CD4-positive, alpha-beta T cell (primary cell): ENCODE data around the gene PUS7. TPM values are rescaled to one million over a fixed set of nuclear protein-coding genes. Genes with fewer than 3 reads are reported as not detected.

Experiments
- ATAC-seq: fragments of 200-7000 bp; cut with Tn5 transposase; one replicate; pipeline ENCODE4 v1.10.0; 2022; ENCODE audit warnings: mild to moderate bottlenecking; ENCODE audit not compliant: poor library complexity
- CTCF ChIA-PET: fragments of 350-600 bp; sonication (Branson Sonifier 250); formaldehyde crosslinking; loops from one replicate; lab custom pipeline; 2021; ENCODE audit warnings: antibody characterized with exemption, inconsistent platforms; lab: Charles Lee
- POLR2A ChIA-PET: fragments of 350-600 bp; sonication (Branson Sonifier 250); formaldehyde crosslinking; loops from one replicate; lab custom pipeline; 2021; ENCODE audit warnings: antibody characterized with exemption, inconsistent platforms; lab: Charles Lee
- DNase-seq, 14 experiments: peaks; one replicate each; pipeline ENCODE4 v3.0.0-alpha.2; 2013 to 2020; ENCODE audit warnings: mixed read lengths in 2 of 14
- H3K27ac ChIP-seq, 2 donors: one replicate each; pipeline versions ENCODE4 v1.5.1 to v1.7.0; 2013; ENCODE audit warnings: low read length in 2 of 2, low read depth in 1 of 2, mild to moderate bottlenecking in 1 of 2
- H3K27me3 ChIP-seq, 2 experiments: 1 replicate in 1 of 2; 2 replicates in 1 of 2; pipeline versions ENCODE4 v1.6.1 to v1.7.0; 2013; ENCODE audit warnings: low read length in 2 of 2, control low read depth in 1 of 2, mild to moderate bottlenecking in 1 of 2, moderate library complexity in 1 of 2; ENCODE audit not compliant: insufficient read depth in 2 of 2, control insufficient read depth in 1 of 2
- H3K36me3 ChIP-seq: one replicate; pipeline ENCODE4 v1.6.1; 2013; ENCODE audit warnings: low read length, control low read depth; ENCODE audit not compliant: insufficient read depth
- H3K4me1 ChIP-seq: one replicate; pipeline ENCODE4 v1.6.1; 2013; ENCODE audit warnings: low read length, control low read depth; ENCODE audit not compliant: insufficient read depth
- H3K4me3 ChIP-seq: one replicate; pipeline ENCODE4 v1.5.1; 2013; ENCODE audit warnings: mild to moderate bottlenecking, low read length, moderate library complexity
- H3K9me3 ChIP-seq, 2 experiments: 1 replicate in 1 of 2; 2 replicates in 1 of 2; pipeline versions ENCODE4 v1.6.1 to v1.7.0; 2013; ENCODE audit warnings: low read length in 2 of 2, mild to moderate bottlenecking in 2 of 2, control low read depth in 1 of 2, moderate library complexity in 1 of 2; ENCODE audit not compliant: control insufficient read depth in 1 of 2, insufficient read depth in 1 of 2
- H3K27ac Mint-ChIP-seq: one replicate; pipeline ENCODE4 v1.8.0; 2020; ENCODE audit warnings: mixed read lengths
- H3K27me3 Mint-ChIP-seq: one replicate; pipeline ENCODE4 v1.8.0; 2021; ENCODE audit warnings: mixed read lengths
- H3K36me3 Mint-ChIP-seq: one replicate; pipeline ENCODE4 v1.8.0; 2021; ENCODE audit warnings: low read depth, mixed read lengths
- H3K4me1 Mint-ChIP-seq: one replicate; pipeline ENCODE4 v1.8.0; 2021; ENCODE audit warnings: low read depth, mixed read lengths
- H3K4me3 Mint-ChIP-seq: one replicate; pipeline ENCODE4 v1.8.0; 2020; ENCODE audit warnings: mild to moderate bottlenecking, mixed read lengths
- H3K9me3 Mint-ChIP-seq: one replicate; pipeline ENCODE4 v1.8.0; 2020; ENCODE audit warnings: mixed read lengths
- CTCF ChIP-seq: fragments of 200-600 bp; IDR thresholded peaks from one replicate; pipeline ENCODE4 v1.8.0; 2022; ENCODE audit warnings: antibody characterized with exemption, mild to moderate bottlenecking
- intact Hi-C, 2 experiments: fragments of 100-400 bp; cut with DNase I in 1 of 2; cut with micrococcal nuclease in 1 of 2; formaldehyde crosslinking; loops; one replicate each; pipeline versions ENCODE4 v1.15.1 to v1.9.0; 2023 to 2025; cut with DNase I, micrococcal nuclease
- total RNA-seq, 174 experiments: library from RNA in 2 of 174; stranded (reverse) in 2 of 174; gene quantifications; one replicate each; pipeline ENCODE4 v1.2.3 and lab custom pipeline; 2021 to 2026

The PUS7 gene
- total RNA-seq, 2 experiments from 2014 or later = 2.7 TPM

- no peak overlapping the region for H3K4me3 Mint-ChIP-seq
- no peak for TF ChIP-seq CTCF
- H3K9me3 Mint-ChIP-seq = no peaks in the 10 kb centered on the region
- DNase-seq = no peak
- no peaks in the 10 kb centered on the region for H3K36me3 ChIP-seq
- no peaks in the 10 kb centered on the region for H3K36me3 Mint-ChIP-seq
- intact Hi-C loops = no loop called here
- no peaks in the 10 kb centered on the region for H3K9me3 ChIP-seq
- no peak overlapping the region for H3K27ac ChIP-seq
- H3K4me1 Mint-ChIP-seq = no peaks in the 10 kb centered on the region
- H3K4me1 ChIP-seq = no peaks in the 10 kb centered on the region
- no peak overlapping the region for H3K27ac Mint-ChIP-seq
- no peak for ATAC-seq
- H3K27me3 Mint-ChIP-seq = no peaks in the 10 kb centered on the region
- no peaks in the 10 kb centered on the region for H3K27me3 ChIP-seq
- CTCF ChIA-PET = no interaction called here
- H3K4me3 ChIP-seq = no peak overlapping the region
- POLR2A ChIA-PET = no interaction called here
These were observed 51.2 kb downstream of the PUS7 start for GRCh38 chr7:105470846-105471245.

GRCh38 chr7:105470090-105470489, 52.0 kb downstream of the PUS7 start:
- ChIA-PET CTCF (no interaction called here), POLR2A (interaction anchor here (0.6 kb wide), 1 partner anchor 41 kb away, joined by 3 read pairs; no protein-coding TSS in a partner anchor)
- Histone ChIP-seq H3K27ac (no peak overlapping the region), H3K4me1 (no peaks in the 10 kb centered on the region), H3K27me3 (no peaks in the 10 kb centered on the region), H3K36me3 (no peaks in the 10 kb centered on the region), H3K9me3 (no peaks in the 10 kb centered on the region), H3K4me3 (no peak overlapping the region)
- H3K36me3 Mint-ChIP-seq = no peaks in the 10 kb centered on the region
- DNase-seq (no peak), ATAC-seq (no peak)
- no peaks in the 10 kb centered on the region for H3K4me1 Mint-ChIP-seq
- no peak overlapping the region for H3K4me3 Mint-ChIP-seq
- no peaks in the 10 kb centered on the region for H3K27me3 Mint-ChIP-seq
- no peaks in the 10 kb centered on the region for H3K9me3 Mint-ChIP-seq
- no peak for TF ChIP-seq CTCF
- intact Hi-C loops = no loop called here
- no peak overlapping the region for H3K27ac Mint-ChIP-seq

GRCh38 chr7:105462765-105463420, 59.2 kb downstream of the PUS7 start:
- ATAC-seq (no peak), DNase-seq (no peak)
- Mint-ChIP-seq H3K4me3 (no peak overlapping the region), H3K27ac (no peak overlapping the region), H3K27me3 (no peaks in the 10 kb centered on the region), H3K9me3 (no peaks in the 10 kb centered on the region), H3K36me3 (peaks cover 7% of the 10 kb centered on the region), H3K4me1 (no peaks in the 10 kb centered on the region)
- no peaks in the 10 kb centered on the region for H3K27me3 ChIP-seq
- H3K4me1 ChIP-seq = no peaks in the 10 kb centered on the region
- no peak overlapping the region for H3K4me3 ChIP-seq
- no peak overlapping the region for H3K27ac ChIP-seq
- H3K9me3 ChIP-seq = no peaks in the 10 kb centered on the region
- ChIA-PET CTCF (no interaction called here), POLR2A (no interaction called here)
- H3K36me3 ChIP-seq = peaks cover 1% of the 10 kb centered on the region
- TF ChIP-seq CTCF = no peak
- intact Hi-C loops = no loop called here
